ENCODE results near the gene SLC13A2. TPM values are rescaled to one million over a fixed set of nuclear protein-coding genes. Genes with fewer than 3 reads are reported as not detected.

SLC13A2 gene
- total RNA-seq, 1 donor from 2014 or later: not detected

DNA sequence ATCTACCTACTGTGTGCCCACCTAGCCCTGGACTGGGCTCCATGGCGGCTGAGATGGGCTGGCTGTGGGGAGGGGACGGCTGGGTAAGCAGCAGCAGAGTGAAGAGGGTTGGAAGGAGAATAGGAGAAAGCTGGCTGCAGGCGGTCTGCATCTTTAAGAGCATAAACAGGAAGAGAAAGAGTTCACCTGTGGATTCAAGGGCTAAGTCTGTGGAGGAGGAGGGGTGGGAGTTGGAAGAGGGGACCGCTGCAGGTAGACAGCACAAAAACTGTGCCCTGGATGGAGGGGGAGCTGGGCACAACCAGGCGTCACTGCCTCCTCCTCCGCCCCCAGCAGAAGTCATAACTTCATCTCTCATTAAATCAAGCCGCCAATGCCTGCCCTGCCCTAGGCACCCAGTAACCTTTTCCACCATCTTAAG lies 677 bp downstream of the SLC13A2 start:
- Mint-ChIP-seq H3K27me3 (ENCODE audit: low read depth) (peaks cover 10% of the 10 kb centered on the region), H3K9me3 (no peaks in the 10 kb centered on the region), H3K36me3 (no peaks in the 10 kb centered on the region), H3K4me3 (no peak overlapping the region), H3K27ac (no peak overlapping the region), H3K4me1 (peaks cover 16% of the 10 kb centered on the region)
- TF ChIP-seq, protein P1, sequence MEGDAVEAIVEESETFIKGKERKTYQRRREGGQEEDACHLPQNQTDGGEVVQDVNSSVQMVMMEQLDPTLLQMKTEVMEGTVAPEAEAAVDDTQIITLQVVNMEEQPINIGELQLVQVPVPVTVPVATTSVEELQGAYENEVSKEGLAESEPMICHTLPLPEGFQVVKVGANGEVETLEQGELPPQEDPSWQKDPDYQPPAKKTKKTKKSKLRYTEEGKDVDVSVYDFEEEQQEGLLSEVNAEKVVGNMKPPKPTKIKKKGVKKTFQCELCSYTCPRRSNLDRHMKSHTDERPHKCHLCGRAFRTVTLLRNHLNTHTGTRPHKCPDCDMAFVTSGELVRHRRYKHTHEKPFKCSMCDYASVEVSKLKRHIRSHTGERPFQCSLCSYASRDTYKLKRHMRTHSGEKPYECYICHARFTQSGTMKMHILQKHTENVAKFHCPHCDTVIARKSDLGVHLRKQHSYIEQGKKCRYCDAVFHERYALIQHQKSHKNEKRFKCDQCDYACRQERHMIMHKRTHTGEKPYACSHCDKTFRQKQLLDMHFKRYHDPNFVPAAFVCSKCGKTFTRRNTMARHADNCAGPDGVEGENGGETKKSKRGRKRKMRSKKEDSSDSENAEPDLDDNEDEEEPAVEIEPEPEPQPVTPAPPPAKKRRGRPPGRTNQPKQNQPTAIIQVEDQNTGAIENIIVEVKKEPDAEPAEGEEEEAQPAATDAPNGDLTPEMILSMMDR (IDR thresholded peaks at IDR 0.05; ENCODE audit: unreplicated experiment): no peak
- no peak for DNase-seq (ENCODE audit: low spot score in 2 of 2, unreplicated experiment in 2 of 2)

DNA sequence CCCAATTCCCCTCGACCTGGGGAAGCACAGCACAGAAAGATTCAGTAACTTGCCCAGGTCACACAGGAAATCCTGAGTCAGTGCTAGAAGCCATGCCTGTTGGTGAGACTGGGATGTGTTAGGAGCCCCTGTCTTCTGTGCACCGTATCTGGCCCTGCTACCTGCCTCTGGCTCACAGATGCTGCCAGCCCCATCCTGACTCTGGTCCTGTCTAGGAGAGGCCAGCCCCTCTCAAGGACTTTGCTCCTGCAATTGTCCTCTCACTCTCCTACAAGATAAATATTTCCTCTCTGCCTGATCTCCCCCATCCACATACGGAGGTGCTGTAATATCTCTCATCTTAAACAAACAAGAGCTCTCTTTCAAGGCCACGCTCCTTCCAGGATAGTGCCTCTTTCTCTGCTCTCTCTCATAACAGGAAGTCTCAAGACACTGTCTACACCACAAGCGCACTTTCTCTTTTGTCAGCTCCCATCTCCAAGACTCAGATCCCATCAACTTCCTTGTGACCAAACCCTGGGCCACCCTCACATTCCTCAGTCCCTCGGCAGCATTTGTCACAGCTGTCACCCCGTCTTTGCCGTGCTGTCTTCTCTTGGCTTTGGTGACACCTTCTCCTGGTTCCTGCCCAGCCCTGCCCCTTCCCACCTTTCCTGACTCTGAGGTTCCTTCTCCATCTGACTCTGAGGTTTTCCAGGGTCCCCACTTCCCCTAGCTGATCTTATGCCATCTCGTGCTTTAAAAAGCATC lies 1.9 kb downstream of the SLC13A2 start:
- no peak overlapping the region for H3K4me3 Mint-ChIP-seq
- H3K9me3 Mint-ChIP-seq: no peaks in the 10 kb centered on the region
- DNase-seq (ENCODE audit: low spot score in 2 of 2, unreplicated experiment in 2 of 2): no peak
- H3K27ac Mint-ChIP-seq: peak overlapping the region; percentile 24
- H3K4me1 Mint-ChIP-seq: peaks cover 16% of the 10 kb centered on the region
- TF ChIP-seq, protein P1 (IDR thresholded peaks at IDR 0.05; ENCODE audit: unreplicated experiment): no peak
- peaks cover 4% of the 10 kb centered on the region for H3K27me3 Mint-ChIP-seq (ENCODE audit: low read depth)
- H3K36me3 Mint-ChIP-seq: no peaks in the 10 kb centered on the region

DNA sequence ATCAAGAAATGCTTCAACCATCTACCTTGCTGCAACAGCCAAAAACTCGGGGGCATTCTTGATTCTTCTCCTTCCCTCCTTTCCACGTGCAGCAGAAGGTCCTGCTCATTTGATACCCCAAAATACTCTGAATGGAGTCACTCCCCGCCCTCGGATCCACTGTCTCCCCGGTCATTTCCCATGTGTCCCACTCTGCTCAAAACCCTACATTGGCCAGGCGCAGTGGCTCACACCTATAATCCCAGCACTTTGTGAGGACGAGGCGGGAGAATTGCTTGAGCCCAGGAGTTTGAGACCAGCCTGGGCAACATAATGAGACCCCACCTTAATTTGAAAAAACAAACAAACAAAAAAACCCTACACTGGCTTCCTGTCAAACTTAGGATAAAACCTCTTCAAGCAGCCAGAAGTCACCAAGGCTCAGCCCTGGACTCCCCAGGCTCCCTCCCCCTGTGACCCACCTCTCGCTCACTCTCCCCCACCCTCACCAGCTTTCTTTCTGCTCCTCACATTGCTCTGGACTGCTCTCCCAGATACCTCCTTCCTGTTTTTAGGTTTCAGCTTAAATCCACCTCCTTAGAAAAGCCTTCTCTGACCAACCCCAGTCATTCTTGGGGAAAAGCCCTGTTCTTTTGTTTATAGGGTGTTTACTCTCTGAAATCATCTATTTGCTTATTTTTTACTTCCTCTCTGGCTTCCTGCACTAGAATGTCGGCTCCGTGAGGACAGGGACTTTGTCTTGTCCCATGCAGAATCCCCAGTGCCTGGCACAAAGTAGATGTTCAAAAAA lies 2.8 kb downstream of the SLC13A2 start:
- no peak for DNase-seq (ENCODE audit: low spot score in 2 of 2, unreplicated experiment in 2 of 2)
- Mint-ChIP-seq H3K27me3 (ENCODE audit: low read depth) (peaks cover 3% of the 10 kb centered on the region), H3K9me3 (no peaks in the 10 kb centered on the region), H3K27ac (no peak overlapping the region), H3K4me3 (no peak overlapping the region), H3K36me3 (no peaks in the 10 kb centered on the region), H3K4me1 (peaks cover 10% of the 10 kb centered on the region)
- TF ChIP-seq, protein P1 (IDR thresholded peaks at IDR 0.05; ENCODE audit: unreplicated experiment): no peak

DNA sequence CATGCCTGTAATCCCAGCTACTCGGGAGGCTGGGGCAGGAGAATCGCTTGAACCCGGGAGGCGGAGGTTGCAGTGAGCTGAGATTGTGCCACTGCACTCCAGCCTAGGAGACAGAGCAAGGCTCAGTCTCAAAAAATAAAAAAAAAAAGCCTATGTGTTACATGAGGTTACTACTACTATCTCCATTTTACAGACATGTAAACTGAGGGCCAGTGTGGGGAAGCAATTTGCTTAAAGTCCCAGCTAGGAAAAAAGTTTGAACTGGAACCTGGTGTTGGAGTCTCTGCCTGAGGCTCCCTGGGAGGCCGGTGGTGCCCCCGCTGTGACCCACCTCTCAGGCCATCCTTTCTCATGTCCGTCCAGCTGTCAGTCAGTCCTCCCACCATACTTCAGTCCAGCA lies 4.5 kb downstream of the SLC13A2 start:
- H3K36me3 Mint-ChIP-seq: no peaks in the 10 kb centered on the region
- DNase-seq (ENCODE audit: low spot score in 2 of 2, unreplicated experiment in 2 of 2): no peak
- peaks cover 3% of the 10 kb centered on the region for H3K27me3 Mint-ChIP-seq (ENCODE audit: low read depth)
- H3K27ac Mint-ChIP-seq: no peak overlapping the region
- peaks cover 10% of the 10 kb centered on the region for H3K4me1 Mint-ChIP-seq
- no peak overlapping the region for H3K4me3 Mint-ChIP-seq
- H3K9me3 Mint-ChIP-seq: no peaks in the 10 kb centered on the region
- TF ChIP-seq, protein P1 (IDR thresholded peaks at IDR 0.05; ENCODE audit: unreplicated experiment): no peak

DNA sequence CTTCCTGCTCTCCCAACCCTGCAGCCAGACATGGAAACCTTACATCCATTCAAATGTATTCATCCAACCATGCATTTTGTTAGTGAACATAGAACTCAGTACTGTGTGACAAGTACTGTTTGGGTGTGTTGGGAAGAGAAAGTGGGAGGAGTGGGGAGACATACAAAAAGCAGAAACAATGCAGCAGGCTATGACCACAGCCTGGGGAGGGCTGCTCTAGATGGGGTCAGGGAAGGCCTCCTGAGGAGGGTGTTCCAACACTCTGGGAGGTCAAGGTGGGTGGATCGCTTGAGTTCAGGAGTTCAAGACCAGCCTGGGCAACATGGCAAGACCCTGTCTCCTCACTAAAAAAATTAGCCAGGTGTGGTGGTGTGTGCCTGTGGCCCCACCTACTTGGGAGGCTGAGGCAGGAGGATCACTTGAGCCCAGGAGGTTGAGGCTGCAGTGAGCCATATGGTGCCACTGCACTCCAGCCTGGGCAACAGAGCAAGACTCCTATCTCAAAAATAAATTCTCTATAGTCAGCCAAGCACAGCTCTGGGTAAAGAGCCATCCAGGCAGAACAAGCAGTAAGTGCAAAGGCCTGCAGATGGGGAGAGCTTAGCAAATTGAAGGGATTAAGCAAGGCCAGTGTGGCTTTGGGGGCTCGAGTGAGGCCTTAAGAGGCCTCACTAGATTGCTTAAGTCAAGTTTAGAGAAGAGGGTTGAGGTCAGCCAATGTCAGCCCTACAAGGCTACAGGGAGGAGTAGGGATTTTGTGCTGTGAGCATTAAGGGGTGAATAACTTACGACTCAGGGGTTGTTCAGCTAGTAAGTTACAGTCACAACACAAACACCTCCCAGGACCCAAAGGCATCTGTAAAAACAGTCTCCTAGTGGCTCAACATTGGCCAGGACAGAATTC lies 5.5 kb downstream of the SLC13A2 start:
- Mint-ChIP-seq H3K36me3 (no peaks in the 10 kb centered on the region), H3K27ac (no peak overlapping the region), H3K9me3 (no peaks in the 10 kb centered on the region), H3K4me3 (no peak overlapping the region), H3K4me1 (peaks cover 10% of the 10 kb centered on the region), H3K27me3 (ENCODE audit: low read depth) (peaks cover 1% of the 10 kb centered on the region)
- DNase-seq (ENCODE audit: low spot score in 2 of 2, unreplicated experiment in 2 of 2): no peak
- TF ChIP-seq, protein P1 (IDR thresholded peaks at IDR 0.05; ENCODE audit: unreplicated experiment): no peak

Measured in mesothelial cell of epicardium (in vitro differentiated cells).